Measurements from ENCODE around the gene PLSCR3. TPM values are rescaled to one million over a fixed set of nuclear protein-coding genes. Genes with fewer than 3 reads are reported as not detected.

PLSCR3 gene
- total and polyA plus RNA-seq, 2 experiments from 2014 or later = 30.0 to 34.3 TPM

GRCh38 chr17:7414837-7415236, 20.5 kb upstream of the PLSCR3 start:
- H3K4me3 ChIP-seq = no peak overlapping the region
- peaks cover 33% of the 10 kb centered on the region for H3K4me1 Mint-ChIP-seq
- H2AFZ ChIP-seq = no peak overlapping the region
- no peak overlapping the region for H3K27ac ChIP-seq (ENCODE audit: low read depth)
- H3K27ac Mint-ChIP-seq = no peak overlapping the region
- no peaks in the 10 kb centered on the region; the same call in 1 of the 2 replicates for H4K20me1 ChIP-seq (replicated peaks; ENCODE audit: insufficient read depth)
- H3K4me3 Mint-ChIP-seq = no peak overlapping the region
- DNase-seq (ENCODE audit: low spot score) = no peak
- no peak for TF ChIP-seq REST (IDR thresholded peaks at IDR 0.05; ENCODE audit: unreplicated experiment)
- no peak for TF ChIP-seq EZH2phosphoT487 (IDR thresholded peaks at IDR 0.05; ENCODE audit: unreplicated experiment)
- no peak for TF ChIP-seq ZNF114 (CRISPR knock-in tag; IDR thresholded peaks at IDR 0.05)
- TF ChIP-seq NANOG (IDR thresholded peaks at IDR 0.05; ENCODE audit: borderline replicate concordance) = no peak
- no peak for TF ChIP-seq ZNF331 (CRISPR knock-in tag; IDR thresholded peaks at IDR 0.05; ENCODE audit: low read depth)
- TF ChIP-seq CTCF (conservative IDR thresholded peaks at IDR 0.05; ENCODE audit: low read depth in 2 of 2) = no peak
- no peak for TF ChIP-seq CREB1 (CRISPR knock-in tag; IDR thresholded peaks at IDR 0.05; ENCODE audit: low read depth)
- TF ChIP-seq, protein P1, sequence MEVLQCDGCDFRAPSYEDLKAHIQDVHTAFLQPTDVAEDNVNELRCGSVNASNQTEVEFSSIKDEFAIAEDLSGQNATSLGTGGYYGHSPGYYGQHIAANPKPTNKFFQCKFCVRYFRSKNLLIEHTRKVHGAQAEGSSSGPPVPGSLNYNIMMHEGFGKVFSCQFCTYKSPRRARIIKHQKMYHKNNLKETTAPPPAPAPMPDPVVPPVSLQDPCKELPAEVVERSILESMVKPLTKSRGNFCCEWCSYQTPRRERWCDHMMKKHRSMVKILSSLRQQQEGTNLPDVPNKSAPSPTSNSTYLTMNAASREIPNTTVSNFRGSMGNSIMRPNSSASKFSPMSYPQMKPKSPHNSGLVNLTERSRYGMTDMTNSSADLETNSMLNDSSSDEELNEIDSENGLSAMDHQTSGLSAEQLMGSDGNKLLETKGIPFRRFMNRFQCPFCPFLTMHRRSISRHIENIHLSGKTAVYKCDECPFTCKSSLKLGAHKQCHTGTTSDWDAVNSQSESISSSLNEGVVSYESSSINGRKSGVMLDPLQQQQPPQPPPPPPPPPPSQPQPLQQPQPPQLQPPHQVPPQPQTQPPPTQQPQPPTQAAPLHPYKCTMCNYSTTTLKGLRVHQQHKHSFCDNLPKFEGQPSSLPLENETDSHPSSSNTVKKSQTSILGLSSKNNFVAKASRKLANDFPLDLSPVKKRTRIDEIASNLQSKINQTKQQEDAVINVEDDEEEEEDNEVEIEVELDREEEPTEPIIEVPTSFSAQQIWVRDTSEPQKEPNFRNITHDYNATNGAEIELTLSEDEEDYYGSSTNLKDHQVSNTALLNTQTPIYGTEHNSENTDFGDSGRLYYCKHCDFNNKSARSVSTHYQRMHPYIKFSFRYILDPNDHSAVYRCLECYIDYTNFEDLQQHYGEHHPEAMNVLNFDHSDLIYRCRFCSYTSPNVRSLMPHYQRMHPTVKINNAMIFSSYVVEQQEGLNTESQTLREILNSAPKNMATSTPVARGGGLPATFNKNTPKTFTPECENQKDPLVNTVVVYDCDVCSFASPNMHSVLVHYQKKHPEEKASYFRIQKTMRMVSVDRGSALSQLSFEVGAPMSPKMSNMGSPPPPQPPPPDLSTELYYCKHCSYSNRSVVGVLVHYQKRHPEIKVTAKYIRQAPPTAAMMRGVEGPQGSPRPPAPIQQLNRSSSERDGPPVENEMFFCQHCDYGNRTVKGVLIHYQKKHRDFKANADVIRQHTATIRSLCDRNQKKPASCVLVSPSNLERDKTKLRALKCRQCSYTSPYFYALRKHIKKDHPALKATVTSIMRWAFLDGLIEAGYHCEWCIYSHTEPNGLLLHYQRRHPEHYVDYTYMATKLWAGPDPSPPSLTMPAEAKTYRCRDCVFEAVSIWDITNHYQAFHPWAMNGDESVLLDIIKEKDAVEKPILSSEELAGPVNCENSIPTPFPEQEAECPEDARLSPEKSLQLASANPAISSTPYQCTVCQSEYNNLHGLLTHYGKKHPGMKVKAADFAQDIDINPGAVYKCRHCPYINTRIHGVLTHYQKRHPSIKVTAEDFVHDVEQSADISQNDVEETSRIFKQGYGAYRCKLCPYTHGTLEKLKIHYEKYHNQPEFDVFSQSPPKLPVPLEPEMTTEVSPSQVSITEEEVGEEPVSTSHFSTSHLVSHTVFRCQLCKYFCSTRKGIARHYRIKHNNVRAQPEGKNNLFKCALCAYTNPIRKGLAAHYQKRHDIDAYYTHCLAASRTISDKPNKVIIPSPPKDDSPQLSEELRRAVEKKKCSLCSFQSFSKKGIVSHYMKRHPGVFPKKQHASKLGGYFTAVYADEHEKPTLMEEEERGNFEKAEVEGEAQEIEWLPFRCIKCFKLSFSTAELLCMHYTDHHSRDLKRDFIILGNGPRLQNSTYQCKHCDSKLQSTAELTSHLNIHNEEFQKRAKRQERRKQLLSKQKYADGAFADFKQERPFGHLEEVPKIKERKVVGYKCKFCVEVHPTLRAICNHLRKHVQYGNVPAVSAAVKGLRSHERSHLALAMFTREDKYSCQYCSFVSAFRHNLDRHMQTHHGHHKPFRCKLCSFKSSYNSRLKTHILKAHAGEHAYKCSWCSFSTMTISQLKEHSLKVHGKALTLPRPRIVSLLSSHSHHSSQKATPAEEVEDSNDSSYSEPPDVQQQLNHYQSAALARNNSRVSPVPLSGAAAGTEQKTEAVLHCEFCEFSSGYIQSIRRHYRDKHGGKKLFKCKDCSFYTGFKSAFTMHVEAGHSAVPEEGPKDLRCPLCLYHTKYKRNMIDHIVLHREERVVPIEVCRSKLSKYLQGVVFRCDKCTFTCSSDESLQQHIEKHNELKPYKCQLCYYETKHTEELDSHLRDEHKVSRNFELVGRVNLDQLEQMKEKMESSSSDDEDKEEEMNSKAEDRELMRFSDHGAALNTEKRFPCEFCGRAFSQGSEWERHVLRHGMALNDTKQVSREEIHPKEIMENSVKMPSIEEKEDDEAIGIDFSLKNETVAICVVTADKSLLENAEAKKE (CRISPR knock-in tag; IDR thresholded peaks at IDR 0.05) = no peak
- no peak for TF ChIP-seq JUNB (IDR thresholded peaks at IDR 0.05; ENCODE audit: unreplicated experiment)
- TF ChIP-seq EZH2 (IDR thresholded peaks at IDR 0.05; ENCODE audit: low read depth, unreplicated experiment) = no peak
- no peak for TF ChIP-seq STAT1 (IDR thresholded peaks at IDR 0.05; ENCODE audit: unreplicated experiment)
- TF ChIP-seq POLR2AphosphoS5 (IDR thresholded peaks at IDR 0.05; ENCODE audit: low read depth) = no peak
- TF ChIP-seq, protein P2, sequence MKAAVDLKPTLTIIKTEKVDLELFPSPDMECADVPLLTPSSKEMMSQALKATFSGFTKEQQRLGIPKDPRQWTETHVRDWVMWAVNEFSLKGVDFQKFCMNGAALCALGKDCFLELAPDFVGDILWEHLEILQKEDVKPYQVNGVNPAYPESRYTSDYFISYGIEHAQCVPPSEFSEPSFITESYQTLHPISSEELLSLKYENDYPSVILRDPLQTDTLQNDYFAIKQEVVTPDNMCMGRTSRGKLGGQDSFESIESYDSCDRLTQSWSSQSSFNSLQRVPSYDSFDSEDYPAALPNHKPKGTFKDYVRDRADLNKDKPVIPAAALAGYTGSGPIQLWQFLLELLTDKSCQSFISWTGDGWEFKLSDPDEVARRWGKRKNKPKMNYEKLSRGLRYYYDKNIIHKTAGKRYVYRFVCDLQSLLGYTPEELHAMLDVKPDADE (IDR thresholded peaks at IDR 0.05) = no peak
- H3K4me1 ChIP-seq (ENCODE audit: insufficient read depth) = no peaks in the 10 kb centered on the region
- no peak for ATAC-seq
- peaks cover 28% of the 10 kb centered on the region for H3K36me3 Mint-ChIP-seq (ENCODE audit: low read depth)
- no peaks in the 10 kb centered on the region; the same call in 1 of the 2 replicates for H3K36me3 ChIP-seq (ENCODE audit: insufficient read depth)
- H3K9me2 ChIP-seq (ENCODE audit: insufficient read depth) = no peaks in the 10 kb centered on the region
- H3K27me3 ChIP-seq (ENCODE audit: insufficient read depth) = no peaks in the 10 kb centered on the region
- no peaks in the 10 kb centered on the region for H3K9me3 Mint-ChIP-seq
- H3K27me3 Mint-ChIP-seq (ENCODE audit: insufficient read depth, low read depth, poor library complexity) = peaks cover 11% of the 10 kb centered on the region
- H3F3A ChIP-seq (replicated peaks; ENCODE audit: low read depth) = no peaks in the 10 kb centered on the region
- no peak overlapping the region for H3K4me2 ChIP-seq
- H3K79me2 ChIP-seq (replicated peaks; ENCODE audit: insufficient read depth) = no peaks in the 10 kb centered on the region

Data from GM23338 (cell line).